Gastroesophageal sphincter (tissue), 4 donors: Measurements from ENCODE around the gene CEP104. TPM values are rescaled to one million over a fixed set of nuclear protein-coding genes. Genes with fewer than 3 reads are reported as not detected.

Source experiments
- ATAC-seq: fragments of 150-250 bp; one replicate; pipeline ENCODE4 v1.9.1; 2016; ENCODE audit warnings: mild to moderate bottlenecking, moderate library complexity
- H3K27ac ChIP-seq, 4 donors: fragments of 200-600 bp; sonication (generic) in 3 of 4; 1 replicate in 3 of 4; 2 replicates in 1 of 4; pipeline ENCODE4 v1.5.1; 2016 to 2019
- H3K27me3 ChIP-seq: fragments of 200-600 bp; sonication (generic); one replicate; pipeline ENCODE4 v1.5.1; 2019
- H3K36me3 ChIP-seq, 2 donors: fragments of 200-600 bp; sonication (generic); one replicate each; pipeline ENCODE4 v1.5.1; 2019; ENCODE audit warnings: control low read depth in 1 of 2
- H3K4me1 ChIP-seq, 3 donors: fragments of 200-600 bp; sonication (generic); 1 replicate in 2 of 3; 2 replicates in 1 of 3; pipeline ENCODE4 v1.5.1; 2016 to 2019; ENCODE audit warnings: control low read depth in 2 of 3
- H3K4me3 ChIP-seq, 2 donors: fragments of 200-600 bp; sonication (generic); one replicate each; pipeline ENCODE4 v1.5.1; 2019; ENCODE audit warnings: mild to moderate bottlenecking in 1 of 2, moderate library complexity in 1 of 2
- H3K9me3 ChIP-seq, 3 donors: fragments of 200-600 bp; sonication (generic); one replicate each; pipeline ENCODE4 v1.5.1; 2017 to 2019; ENCODE audit warnings: control low read depth in 2 of 3
- CTCF ChIP-seq, 4 experiments: fragments of 200-600 bp in 2 of 4; fragments of 450-650 bp in 2 of 4; sonication (generic) in 1 of 4; IDR thresholded peaks; one replicate each; pipeline ENCODE4 v1.5.1; 2017 to 2019; ENCODE audit warnings: antibody characterized with exemption in 4 of 4, mild to moderate bottlenecking in 2 of 4, moderate library complexity in 2 of 4
- EP300 ChIP-seq: sonication (generic); formaldehyde crosslinking; IDR thresholded peaks from one replicate; pipeline ENCODE4 v1.6.1; 2017; ENCODE audit warnings: antibody characterized with exemption, mild to moderate bottlenecking
- POLR2A ChIP-seq, 2 donors: fragments of 450-650 bp; IDR thresholded peaks; one replicate each; pipeline ENCODE4 v1.6.1; 2017; ENCODE audit warnings: antibody characterized with exemption in 2 of 2, mild to moderate bottlenecking in 2 of 2, moderate library complexity in 1 of 2
- POLR2AphosphoS5 ChIP-seq: sonication (generic); formaldehyde crosslinking; IDR thresholded peaks from one replicate; pipeline ENCODE4 v1.6.1; 2017; ENCODE audit warnings: antibody characterized with exemption
- WGBS, 2 donors: methylation state at CpG; one replicate each; pipeline ENCODE4 v1.1.5; 2018; ENCODE audit warnings: low coverage in 1 of 2; 5-methylcytosine and 5-hydroxymethylcytosine counted together
- total RNA-seq, 4 donors: library from RNA; depleted of rRNA; stranded (reverse); fragments of >200 nt; gene quantifications; one replicate each; pipeline ENCODE4 v1.1.0, GENCODE V29; 2016

Gene CEP104
- total RNA-seq, 4 donors from 2014 or later = 29.3 to 78.2 (median 41.8) TPM

DNA sequence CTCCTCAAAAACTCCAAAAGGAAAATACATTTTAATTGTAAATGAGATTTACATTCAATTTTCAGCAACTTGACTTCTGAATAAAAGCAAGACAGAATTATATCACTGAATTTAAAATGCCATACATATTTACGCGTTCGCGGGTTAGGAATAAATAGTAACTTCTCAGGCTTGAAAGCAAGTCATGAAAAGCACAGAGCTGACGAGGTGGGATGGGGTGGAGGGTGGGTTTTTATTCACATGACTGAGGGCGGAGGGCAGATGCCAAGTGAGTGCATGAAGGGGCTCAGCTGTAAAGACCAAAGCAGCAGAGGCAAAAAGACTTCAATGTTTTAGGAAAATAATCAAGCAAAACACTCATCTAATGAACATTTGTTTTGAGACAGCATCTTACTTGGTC lies 5.7 kb downstream of the CEP104 start:
- H3K27ac ChIP-seq = no peak overlapping the region
- no peak for ATAC-seq
- TF ChIP-seq CTCF (IDR thresholded peaks at IDR 0.05) (no peak), EP300 (no peak), POLR2A (IDR thresholded peaks at IDR 0.05) (no peak), POLR2AphosphoS5 (no peak)
- H3K36me3 ChIP-seq = peaks cover 0 to 59% of the 10 kb centered on the region in 2 donors
- H3K9me3 ChIP-seq = no peaks in the 10 kb centered on the region
- peaks cover 0 to 13% (median 9%) of the 10 kb centered on the region in 3 donors for H3K4me1 ChIP-seq
- H3K27me3 ChIP-seq = no peaks in the 10 kb centered on the region
- 79 to 96% methylated on average over 2 to 6 of the region's 6 CpGs for WGBS, 2 donors
- H3K4me3 ChIP-seq = no peak overlapping the region

DNA sequence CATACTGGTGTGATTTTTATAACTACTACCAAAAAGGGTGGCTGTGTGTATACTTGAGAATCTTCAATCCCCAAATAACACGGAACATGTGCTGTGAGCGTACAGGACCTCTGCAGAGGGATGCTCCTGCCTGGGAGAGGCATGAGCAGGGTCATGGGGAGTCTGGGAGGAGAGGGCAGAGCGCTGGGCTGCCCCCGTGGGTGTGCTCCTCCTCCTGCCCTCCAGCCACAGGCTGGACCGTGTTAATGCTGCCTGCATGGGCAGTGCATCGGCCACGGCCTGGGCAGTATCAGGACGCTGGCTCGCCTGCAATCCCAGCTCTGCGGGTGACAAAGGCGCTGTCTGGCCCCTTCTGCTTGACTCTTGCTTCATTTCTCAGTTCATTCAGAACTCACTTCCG lies 6.2 kb downstream of the CEP104 start:
- Histone ChIP-seq H3K9me3 (no peaks in the 10 kb centered on the region), H3K36me3 (peaks cover 0 to 62% of the 10 kb centered on the region in 2 donors), H3K4me1 (peaks cover 0 to 8% (median 5%) of the 10 kb centered on the region in 3 donors), H3K27me3 (no peaks in the 10 kb centered on the region), H3K27ac (no peak overlapping the region), H3K4me3 (no peak overlapping the region)
- WGBS, 2 donors = 88 to 100% methylated on average over 2 to 4 of the region's 12 CpGs
- no peak for ATAC-seq
- TF ChIP-seq POLR2AphosphoS5 (no peak), POLR2A (IDR thresholded peaks at IDR 0.05) (no peak), EP300 (no peak)

DNA sequence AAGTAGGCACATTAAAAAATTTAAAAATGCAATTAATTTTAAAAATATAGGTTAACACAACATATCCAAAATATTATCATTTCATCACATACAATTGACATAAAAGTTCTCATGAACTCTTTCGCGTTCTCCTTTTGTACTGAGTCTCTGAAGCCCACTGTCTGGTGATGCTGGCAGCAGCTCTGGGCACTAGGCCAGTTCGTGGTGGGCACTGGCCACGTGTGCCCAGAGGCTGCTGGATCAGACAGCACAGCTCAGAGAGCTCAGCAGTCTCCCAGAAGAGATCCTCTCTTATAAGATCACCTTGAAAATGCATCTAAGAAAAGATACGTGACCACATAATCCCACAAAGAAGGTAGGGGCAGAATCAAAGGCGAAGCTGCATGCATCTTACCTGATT lies 9.9 kb downstream of the CEP104 start:
- 67 to 100% methylated on average over 1 to 6 of the region's 6 CpGs for WGBS, 2 donors
- H3K36me3 ChIP-seq = peaks cover 0 to 94% of the 10 kb centered on the region in 2 donors
- TF ChIP-seq POLR2A (IDR thresholded peaks at IDR 0.05) = no peak
- no peak for TF ChIP-seq CTCF (IDR thresholded peaks at IDR 0.05)
- TF ChIP-seq POLR2AphosphoS5 = no peak
- no peak for TF ChIP-seq EP300
- no peaks in the 10 kb centered on the region for H3K4me1 ChIP-seq
- H3K27ac ChIP-seq = no peak overlapping the region
- H3K27me3 ChIP-seq = no peaks in the 10 kb centered on the region
- ATAC-seq = no peak
- H3K9me3 ChIP-seq = no peaks in the 10 kb centered on the region
- no peak overlapping the region for H3K4me3 ChIP-seq

- Histone ChIP-seq H3K27ac (no peak overlapping the region), H3K36me3 (peaks cover 0 to 94% of the 10 kb centered on the region in 2 donors), H3K4me3 (no peak overlapping the region), H3K4me1 (no peaks in the 10 kb centered on the region), H3K27me3 (no peaks in the 10 kb centered on the region), H3K9me3 (no peaks in the 10 kb centered on the region)
- WGBS, 2 donors = 80 to 96% methylated on average over 2 to 3 of the region's 3 CpGs
- no peak for ATAC-seq
- TF ChIP-seq POLR2A (IDR thresholded peaks at IDR 0.05) (no peak), CTCF (IDR thresholded peaks at IDR 0.05) (no peak), POLR2AphosphoS5 (no peak), EP300 (no peak)
These were observed 10.5 kb downstream of the CEP104 start for GRCh38 chr1:3846541-3846940.

DNA sequence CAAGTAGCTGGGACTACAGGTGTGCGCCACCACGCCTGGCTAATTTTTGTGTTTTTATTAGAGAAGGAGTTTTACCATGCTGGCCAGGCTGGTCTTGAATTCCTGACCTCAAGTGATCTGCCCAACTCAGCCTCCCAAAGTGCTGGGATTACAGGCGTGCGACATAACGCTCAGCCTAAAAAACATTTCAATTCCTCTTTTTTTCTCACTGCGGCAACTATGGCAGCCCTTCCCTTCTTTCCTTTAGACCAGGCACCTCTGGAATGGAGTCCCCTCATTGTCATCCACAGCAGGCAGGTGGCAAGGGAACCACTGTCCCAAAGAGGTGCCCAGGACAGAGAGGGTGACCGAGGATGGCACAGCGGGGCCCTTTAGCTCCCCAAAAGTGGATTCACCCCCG lies 14.1 kb downstream of the CEP104 start:
- H3K36me3 ChIP-seq = peaks cover 0 to 94% of the 10 kb centered on the region in 2 donors
- H3K4me3 ChIP-seq = no peak overlapping the region
- no peaks in the 10 kb centered on the region for H3K4me1 ChIP-seq
- no peak for ATAC-seq
- TF ChIP-seq EP300 (no peak), POLR2A (IDR thresholded peaks at IDR 0.05) (no peak), CTCF (IDR thresholded peaks at IDR 0.05) (no peak), POLR2AphosphoS5 (no peak)
- no peaks in the 10 kb centered on the region for H3K9me3 ChIP-seq
- no peak overlapping the region for H3K27ac ChIP-seq
- 93 to 100% methylated on average over 7 to 9 of the region's 9 CpGs for WGBS, 2 donors
- H3K27me3 ChIP-seq = no peaks in the 10 kb centered on the region
